Endothelial cell of umbilical vein (primary cell): ENCODE data around the gene CHST8. TPM values are rescaled to one million over a fixed set of nuclear protein-coding genes. Genes with fewer than 3 reads are reported as not detected.
"Not testable (repeated sequence)": the region's sequence is repeated elsewhere in the genome, so short reads cannot be mapped to it uniquely, and the experiment has no call there.

Source experiments
- BruUV-seq: library from RNA; stranded (reverse); fragments of 400-500 nt; replicated peaks from 2 replicates; lab custom pipeline; 2021; lab: Mats Ljungman, UMichigan
- CTCF ChIA-PET: fragments of 300-600, 350-600 bp; sonication (Branson Sonifier 250); formaldehyde crosslinking; loops from one replicate; lab custom pipeline; 2021; ENCODE audit warnings: antibody characterized with exemption, inconsistent platforms; lab: Charles Lee
- POLR2A ChIA-PET: fragments of 300-600, 350-600 bp; sonication (Branson Sonifier 250); formaldehyde crosslinking; loops from one replicate; lab custom pipeline; 2021; ENCODE audit warnings: antibody characterized with exemption, inconsistent platforms; lab: Charles Lee
- DNase-seq: peaks from one replicate; pipeline ENCODE4 v3.0.0-alpha.2; 2011; ENCODE audit warnings: low read depth, low spot score
- FAIRE-seq: peaks from 2 replicates; lab custom pipeline; 2011; peaks lifted over from hg19 to GRCh38; lab: Jason Lieb, UNC
- H2AFZ ChIP-seq: 2 replicates; pipeline ENCODE4 v1.6.0; 2012; ENCODE audit warnings: low read depth, low read length, control low read depth, inconsistent platforms
- H3K27ac ChIP-seq: 2 replicates; pipeline ENCODE4 v1.5.1; 2011; ENCODE audit warnings: low read depth, mild to moderate bottlenecking, control low read depth, low read length, moderate library complexity; ENCODE audit not compliant: insufficient read depth
- H3K27me3 ChIP-seq, 2 experiments: 2 replicates each; pipeline versions ENCODE4 v1.6.0 to v1.6.1; 2011; ENCODE audit warnings: low read length in 2 of 2, mixed read lengths in 1 of 2; ENCODE audit not compliant: control insufficient read depth in 2 of 2, insufficient read depth in 2 of 2
- H3K36me3 ChIP-seq, 2 experiments: 2 replicates in 1 of 2; 3 replicates in 1 of 2; pipeline ENCODE4 v1.5.1; 2011; ENCODE audit warnings: low read length in 2 of 2, mild to moderate bottlenecking in 1 of 2, moderate library complexity in 1 of 2; ENCODE audit not compliant: control insufficient read depth in 2 of 2, insufficient read depth in 2 of 2; ENCODE audit errors: extremely low read depth in 1 of 2
- H3K4me1 ChIP-seq: 3 replicates; pipeline ENCODE4 v1.5.1; 2011; ENCODE audit warnings: mild to moderate bottlenecking, low read length; ENCODE audit not compliant: control insufficient read depth, insufficient read depth; ENCODE audit errors: extremely low read depth
- H3K4me2 ChIP-seq: 2 replicates; pipeline ENCODE4 v1.6.1; 2011; ENCODE audit warnings: low read length, control low read depth, mixed read lengths; ENCODE audit not compliant: insufficient read depth
- H3K4me3 ChIP-seq, 3 experiments: fragments of 200-600 bp in 1 of 3; sonication (generic), shearing (Covaris generic) in 1 of 3; replicated peaks in 1 of 3; 2 replicates each; pipeline ENCODE4 v1.5.1; 2011 to 2016; ENCODE audit warnings: control low read depth in 3 of 3, low read length in 3 of 3, mild to moderate bottlenecking in 2 of 3, inconsistent platforms in 1 of 3, low read depth in 1 of 3, moderate library complexity in 1 of 3; ENCODE audit not compliant: insufficient read depth in 1 of 3
- H3K79me2 ChIP-seq: 2 replicates; pipeline ENCODE4 v1.6.0; 2012; ENCODE audit warnings: low read length, inconsistent platforms; ENCODE audit not compliant: control insufficient read depth, insufficient read depth
- H3K9ac ChIP-seq: replicated peaks from 2 replicates; pipeline ENCODE3; 2011; ENCODE audit warnings: low read length, control low read depth; ENCODE audit not compliant: insufficient read depth; ENCODE audit errors: extremely low read depth
- H3K9me1 ChIP-seq: replicated peaks from 3 replicates; pipeline ENCODE4 v1.6.0; 2011; ENCODE audit warnings: mild to moderate bottlenecking, low read length; ENCODE audit not compliant: control insufficient read depth, insufficient read depth; ENCODE audit errors: extremely low read depth
- H3K9me3 ChIP-seq: replicated peaks from 2 replicates; pipeline ENCODE4 v1.5.1; 2012; ENCODE audit warnings: low read length, inconsistent platforms; ENCODE audit not compliant: control insufficient read depth, insufficient read depth
- H4K20me1 ChIP-seq: replicated peaks from 2 replicates; pipeline ENCODE3; 2011; ENCODE audit warnings: mild to moderate bottlenecking, low read length; ENCODE audit not compliant: control insufficient read depth, insufficient read depth; ENCODE audit errors: extremely low read depth
- EZH2 ChIP-seq: IDR thresholded peaks from 2 replicates; pipeline ENCODE4 v1.6.1; 2012; ENCODE audit warnings: borderline replicate concordance, low read depth, mild to moderate bottlenecking, moderate library complexity, low read length, inconsistent platforms; ENCODE audit not compliant: severe bottlenecking
- FOS ChIP-seq: IDR thresholded peaks from 2 replicates; pipeline ENCODE4 v1.6.1; 2011; ENCODE audit warnings: mild to moderate bottlenecking, low read length, moderate library complexity, borderline replicate concordance; ENCODE audit not compliant: insufficient read depth
- JUN ChIP-seq: IDR thresholded peaks from 2 replicates; pipeline ENCODE4 v1.6.1; 2011; ENCODE audit warnings: borderline replicate concordance, low read depth; ENCODE audit not compliant: insufficient read length, insufficient read depth
- MYC ChIP-seq: IDR thresholded peaks from one replicate; pipeline ENCODE4 v1.6.1; 2011; ENCODE audit warnings: mild to moderate bottlenecking, low read depth, low read length
- POLR2AphosphoS5 ChIP-seq: IDR thresholded peaks from 2 replicates; pipeline ENCODE4 v1.6.1; 2012; ENCODE audit warnings: low read depth, mild to moderate bottlenecking, control low read depth, low read length, moderate library complexity; ENCODE audit not compliant: insufficient read depth
- dilution Hi-C: fragments of 300-500 bp; cut with MboI; formaldehyde crosslinking; loops from one replicate; pipeline ENCODE4 v1.15.0; 2019; ENCODE audit warnings: low sequenced_read_pairs; ENCODE audit not compliant: extremely low pct_ligation_motif_present
- intact Hi-C: fragments of 100-400 bp; cut with micrococcal nuclease; formaldehyde crosslinking; loops from one replicate; pipeline ENCODE4 v1.10.0; 2022
- polyA plus RNA-seq, 4 experiments: library from polyadenylated mRNA; depleted of rRNA in 3 of 4; stranded (reverse) in 3 of 4; unstranded in 1 of 4; fragments of >200 nt; gene quantifications; 2 replicates each; pipeline versions ENCODE4 v1.2.1 to v1.2.3, GENCODE V29; 2011 to 2012; ENCODE audit warnings: missing spikeins in 1 of 4
- total RNA-seq: library from RNA; stranded (reverse); gene quantifications from 2 replicates; pipeline ENCODE4 v1.2.3, GENCODE V29; 2021
- TF ChIP-seq, protein P1 (sequence below), 2 donors: IDR thresholded peaks; 1 replicate in 1 of 2; 2 replicates in 1 of 2; pipeline ENCODE4 v1.5.1; 2011; ENCODE audit warnings: low read length in 2 of 2, mild to moderate bottlenecking in 2 of 2, moderate library complexity in 2 of 2, control low read depth in 1 of 2, inconsistent platforms in 1 of 2, low read depth in 1 of 2; ENCODE audit not compliant: insufficient read depth in 1 of 2; ENCODE audit errors: extremely low read depth in 1 of 2

Gene CHST8
- total and polyA plus RNA-seq, 2 donors (not counting 3 experiments of a cell fraction or from before 2014, with no cell fraction given), result not detected

DNA sequence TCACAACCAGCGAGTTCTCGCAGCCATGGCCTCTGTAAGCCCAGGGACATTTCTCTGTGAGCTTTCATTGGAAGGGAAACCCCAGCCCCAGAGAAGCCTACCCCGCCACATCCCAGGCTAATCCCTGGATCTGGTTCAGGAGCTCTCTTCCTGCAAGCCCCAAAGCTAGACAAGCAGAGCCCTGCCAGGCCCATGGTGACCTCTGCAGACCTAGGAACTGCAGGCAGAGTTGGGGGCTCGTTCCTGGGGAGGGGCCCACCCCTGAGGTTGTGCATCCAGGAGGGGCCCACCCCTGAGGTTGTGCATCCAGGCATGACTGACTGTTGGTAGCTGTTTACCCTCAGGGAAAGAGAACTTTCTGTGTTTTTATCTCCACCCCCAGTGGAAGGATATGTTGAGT lies 196.7 kb downstream of the CHST8 start:
- intact Hi-C loops, result no loop called here
- Histone ChIP-seq H3K79me2 (no peaks in the 10 kb centered on the region), H3K9me1 (no peaks in the 10 kb centered on the region), H3K9ac (no peak overlapping the region), H3K27ac (no peak overlapping the region), H3K36me3 (peaks cover 0 to 4% of the 10 kb centered on the region in 2 experiments), H3K4me1 (peaks cover 26% of the 10 kb centered on the region), H4K20me1 (no peaks in the 10 kb centered on the region), H2AFZ (no peak overlapping the region), H3K9me3 (no peaks in the 10 kb centered on the region), H3K4me2 (no peak overlapping the region), H3K4me3 (no peak overlapping the region), H3K27me3 (no peaks in the 10 kb centered on the region)
- ChIA-PET CTCF (interaction anchor here (1.1 to 4.1 kb wide), 5 partner anchors 21 to 278 kb away, joined by 3 to 18 read pairs (median 4); partner anchors contain the start of gene KCTD15), POLR2A (no interaction called here)
- TF ChIP-seq, protein P1, sequence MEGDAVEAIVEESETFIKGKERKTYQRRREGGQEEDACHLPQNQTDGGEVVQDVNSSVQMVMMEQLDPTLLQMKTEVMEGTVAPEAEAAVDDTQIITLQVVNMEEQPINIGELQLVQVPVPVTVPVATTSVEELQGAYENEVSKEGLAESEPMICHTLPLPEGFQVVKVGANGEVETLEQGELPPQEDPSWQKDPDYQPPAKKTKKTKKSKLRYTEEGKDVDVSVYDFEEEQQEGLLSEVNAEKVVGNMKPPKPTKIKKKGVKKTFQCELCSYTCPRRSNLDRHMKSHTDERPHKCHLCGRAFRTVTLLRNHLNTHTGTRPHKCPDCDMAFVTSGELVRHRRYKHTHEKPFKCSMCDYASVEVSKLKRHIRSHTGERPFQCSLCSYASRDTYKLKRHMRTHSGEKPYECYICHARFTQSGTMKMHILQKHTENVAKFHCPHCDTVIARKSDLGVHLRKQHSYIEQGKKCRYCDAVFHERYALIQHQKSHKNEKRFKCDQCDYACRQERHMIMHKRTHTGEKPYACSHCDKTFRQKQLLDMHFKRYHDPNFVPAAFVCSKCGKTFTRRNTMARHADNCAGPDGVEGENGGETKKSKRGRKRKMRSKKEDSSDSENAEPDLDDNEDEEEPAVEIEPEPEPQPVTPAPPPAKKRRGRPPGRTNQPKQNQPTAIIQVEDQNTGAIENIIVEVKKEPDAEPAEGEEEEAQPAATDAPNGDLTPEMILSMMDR (IDR thresholded peaks at IDR 0.05; ENCODE audit: extremely low read depth in 1 of 2, insufficient read depth in 1 of 2, low read depth in 1 of 2, low read length in 2 of 2), result no peak
- TF ChIP-seq JUN (no peak), EZH2 (no peak), FOS (no peak), MYC (no peak), POLR2AphosphoS5 (no peak)
- dilution Hi-C loops, result no loop called here
- DNase-seq (no peak), FAIRE-seq (no peak)
- BruUV-seq, result no TSS peak

DNA sequence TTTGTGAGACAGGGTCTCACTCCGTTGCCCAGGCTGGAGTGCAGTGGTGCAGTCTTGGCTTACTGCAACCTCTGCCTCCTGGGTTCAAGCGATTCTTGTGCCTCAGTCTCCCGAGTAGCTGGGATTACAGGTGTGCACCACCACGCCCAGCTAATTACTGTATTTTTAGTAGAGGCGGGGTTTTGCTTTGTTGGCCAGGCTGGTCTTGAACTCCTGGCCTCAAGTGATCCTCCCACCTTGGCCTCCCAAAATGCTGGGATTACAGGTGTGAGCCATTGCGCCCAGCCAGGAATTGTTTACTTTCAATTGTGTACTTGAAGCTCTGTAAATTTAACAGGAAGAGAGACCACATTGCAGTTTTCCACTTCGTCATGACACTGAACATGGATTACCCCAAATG lies 197.3 kb downstream of the CHST8 start:
- H3K4me2 ChIP-seq, dilution Hi-C loops, H3K79me2 ChIP-seq, FAIRE-seq, H3K4me3 ChIP-seq, H2AFZ ChIP-seq, BruUV-seq, H3K27ac ChIP-seq, H3K9me1 ChIP-seq, DNase-seq, H3K9me3 ChIP-seq, H3K36me3 ChIP-seq, H3K9ac ChIP-seq, H3K27me3 ChIP-seq, H4K20me1 ChIP-seq, intact Hi-C loops: not testable (repeated sequence)
- ChIA-PET POLR2A (interaction anchor here (1.1 kb wide), 1 partner anchor 24 kb away, joined by 3 read pairs; no protein-coding TSS in a partner anchor), CTCF (interaction anchor here (0.8 to 4.1 kb wide), 8 partner anchors 8 to 179 kb away, joined by 3 to 18 read pairs (median 5); partner anchors contain the start of gene KCTD15)
- peaks cover 26% of the 10 kb centered on the region for H3K4me1 ChIP-seq
